MCF 10A (cell line): Measurements from ENCODE around the gene DYNC2LI1. TPM values are rescaled to one million over a fixed set of nuclear protein-coding genes. Genes with fewer than 3 reads are reported as not detected.

Experiments used
- BruUV-seq: library from RNA; stranded (reverse); fragments of 400-500 nt; replicated peaks from 2 replicates; lab custom pipeline; 2021; lab: Mats Ljungman, UMichigan
- CTCF ChIA-PET: fragments of 300-600 bp; sonication (Branson Sonifier 250); formaldehyde crosslinking; extraction: SDS; loops from one replicate; lab custom pipeline; 2021; ENCODE audit warnings: antibody characterized with exemption, inconsistent platforms; lab: Yijun Ruan, JAX
- POLR2A ChIA-PET: fragments of 300-600, 350-650 bp; sonication (Branson Sonifier 250); formaldehyde crosslinking; extraction: SDS; loops from one replicate; lab custom pipeline; 2020; ENCODE audit warnings: antibody characterized with exemption, inconsistent platforms; lab: Yijun Ruan, JAX
- DNase-seq: peaks from one replicate; pipeline ENCODE4 v3.0.0-alpha.2; 2018; ENCODE audit not compliant: unreplicated experiment
- H3K27ac Mint-ChIP-seq: one replicate; pipeline ENCODE4 v1.8.0; 2022; ENCODE audit warnings: mild to moderate bottlenecking, low read depth, mixed read lengths; ENCODE audit not compliant: unreplicated experiment
- H3K27me3 Mint-ChIP-seq: one replicate; pipeline ENCODE4 v1.8.0; 2022; ENCODE audit warnings: mixed read lengths; ENCODE audit not compliant: insufficient read depth, unreplicated experiment
- H3K36me3 Mint-ChIP-seq: one replicate; pipeline ENCODE4 v1.8.0; 2022; ENCODE audit warnings: mild to moderate bottlenecking, moderate library complexity, mixed read lengths; ENCODE audit not compliant: insufficient read depth, unreplicated experiment
- H3K4me1 Mint-ChIP-seq: one replicate; pipeline ENCODE4 v1.8.0; 2022; ENCODE audit warnings: mixed read lengths; ENCODE audit not compliant: insufficient read depth, unreplicated experiment
- H3K4me3 Mint-ChIP-seq: one replicate; pipeline ENCODE4 v1.8.0; 2022; ENCODE audit warnings: mild to moderate bottlenecking, moderate library complexity, mixed read lengths; ENCODE audit not compliant: unreplicated experiment
- H3K9me3 Mint-ChIP-seq: one replicate; pipeline ENCODE4 v1.8.0; 2022; ENCODE audit warnings: mixed read lengths; ENCODE audit not compliant: unreplicated experiment
- CTCF ChIP-seq: fragments of 200-600 bp; IDR thresholded peaks from one replicate; pipeline ENCODE4 v1.8.0; 2022; ENCODE audit warnings: antibody characterized with exemption, mild to moderate bottlenecking; ENCODE audit not compliant: unreplicated experiment
- intact Hi-C: fragments of 100-400 bp; cut with micrococcal nuclease; formaldehyde crosslinking; loops from 2 replicates; pipeline ENCODE4 v1.14.1; 2022
- total RNA-seq: library from RNA; stranded (reverse); gene quantifications from 2 replicates; pipeline ENCODE4 v1.2.3, GENCODE V29; 2022

The DYNC2LI1 gene
- total RNA-seq, 1 experiment from 2014 or later: 13.0 TPM

- intact Hi-C loops: no loop called here
- Mint-ChIP-seq H3K4me1 (no peaks in the 10 kb centered on the region), H3K9me3 (no peaks in the 10 kb centered on the region), H3K27ac (no peak overlapping the region), H3K36me3 (no peaks in the 10 kb centered on the region), H3K4me3 (no peak overlapping the region), H3K27me3 (peaks cover 7% of the 10 kb centered on the region)
- ChIA-PET POLR2A (interaction anchor here (1.1 kb wide), 1 partner anchor 17 kb away, joined by 4 read pairs; no protein-coding TSS in a partner anchor), CTCF (no interaction called here)
- no peak for TF ChIP-seq CTCF
- no TSS peak for BruUV-seq
- DNase-seq: no peak
Observed at GRCh38 chr2:43846140-43846793, 72.4 kb downstream of the DYNC2LI1 start.

GRCh38 chr2:43848214-43848613, 74.4 kb downstream of the DYNC2LI1 start:
- Mint-ChIP-seq H3K4me3 (no peak overlapping the region), H3K4me1 (no peaks in the 10 kb centered on the region), H3K36me3 (no peaks in the 10 kb centered on the region), H3K27me3 (peaks cover 17% of the 10 kb centered on the region), H3K27ac (no peak overlapping the region), H3K9me3 (no peaks in the 10 kb centered on the region)
- no peak for DNase-seq
- POLR2A ChIA-PET: no interaction called here
- BruUV-seq: no TSS peak
- CTCF ChIA-PET: no interaction called here
- TF ChIP-seq CTCF: no peak
- intact Hi-C loops: no loop called here

GRCh38 chr2:43851011-43851980, 77.5 kb downstream of the DYNC2LI1 start:
- no peaks in the 10 kb centered on the region for H3K36me3 Mint-ChIP-seq
- intact Hi-C loops: no loop called here
- no peak for DNase-seq
- CTCF ChIA-PET: no interaction called here
- no TSS peak for BruUV-seq
- POLR2A ChIA-PET: no interaction called here
- no peaks in the 10 kb centered on the region for H3K4me1 Mint-ChIP-seq
- no peak overlapping the region for H3K27ac Mint-ChIP-seq
- H3K9me3 Mint-ChIP-seq: no peaks in the 10 kb centered on the region
- no peak overlapping the region for H3K4me3 Mint-ChIP-seq
- H3K27me3 Mint-ChIP-seq: peaks cover 47% of the 10 kb centered on the region
- no peak for TF ChIP-seq CTCF

GRCh38 chr2:43852196-43852730, 78.4 kb downstream of the DYNC2LI1 start:
- Mint-ChIP-seq H3K9me3 (no peaks in the 10 kb centered on the region), H3K27me3 (peaks cover 57% of the 10 kb centered on the region), H3K4me3 (no peak overlapping the region), H3K27ac (no peak overlapping the region), H3K4me1 (no peaks in the 10 kb centered on the region), H3K36me3 (no peaks in the 10 kb centered on the region)
- ChIA-PET CTCF (interaction anchor here (0.6 kb wide), 1 partner anchor 25 kb away, joined by 3 read pairs; no protein-coding TSS in a partner anchor), POLR2A (no interaction called here)
- TF ChIP-seq CTCF: no peak
- BruUV-seq: no TSS peak
- no peak for DNase-seq
- intact Hi-C loops: no loop called here
